IPS-11a (cell line): Measurements from ENCODE around the gene POR.

Experiments
- H3K4me3 ChIP-seq: one replicate; pipeline ENCODE4 v1.5.1; 2013; ENCODE audit warnings: low read depth, low read length, control low read depth

The POR gene

GRCh38 chr7:75950111-75950681 is 35.2 kb downstream of the POR start:
- no peak overlapping the region for H3K4me3 ChIP-seq

DNA sequence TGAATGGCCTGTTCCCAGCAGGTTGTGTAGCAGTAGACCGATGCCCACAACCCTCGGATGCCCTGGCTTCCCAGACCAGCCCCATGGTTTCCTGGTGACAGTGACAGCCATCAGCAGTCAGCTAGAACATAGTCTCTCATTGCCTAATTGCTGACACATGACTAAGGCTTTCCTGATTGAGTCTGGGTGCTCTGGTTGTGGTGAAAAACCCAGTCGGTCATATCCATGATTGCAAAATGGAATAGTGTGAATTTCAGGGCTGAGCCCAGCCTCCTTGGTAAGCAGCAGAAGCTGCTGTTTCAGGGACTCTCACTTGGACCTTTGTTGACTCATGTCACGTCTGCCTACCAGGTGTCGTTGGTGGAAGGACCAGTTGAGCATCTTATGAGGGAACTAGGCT is 36.6 kb downstream of the POR start:
- no peak overlapping the region for H3K4me3 ChIP-seq

DNA sequence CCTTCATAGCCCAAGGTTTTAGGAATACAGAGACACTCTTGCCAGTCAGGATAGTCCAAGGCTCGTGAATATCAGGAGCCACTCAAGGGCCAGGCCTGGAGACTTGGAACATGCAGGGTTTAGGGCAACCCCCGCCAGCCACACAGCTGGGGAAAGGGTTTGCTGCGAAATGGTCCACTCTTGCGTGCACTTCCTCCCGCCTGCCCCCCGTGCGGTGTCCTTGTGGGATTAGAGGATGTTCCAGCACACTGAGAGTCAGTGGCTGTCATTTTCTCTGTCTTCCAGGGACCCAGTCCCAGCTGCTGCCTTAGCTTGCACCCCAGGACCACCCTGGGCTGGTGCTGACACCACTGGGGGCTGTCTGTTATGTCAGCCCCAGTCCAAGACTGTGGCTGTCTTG is 38.5 kb downstream of the POR start:
- no peak overlapping the region for H3K4me3 ChIP-seq

GRCh38 chr7:75953931-75954330 is 39.0 kb downstream of the POR start:
- no peak overlapping the region for H3K4me3 ChIP-seq

GRCh38 chr7:75955331-75955955 is 40.5 kb downstream of the POR start:
- no peak overlapping the region for H3K4me3 ChIP-seq

DNA sequence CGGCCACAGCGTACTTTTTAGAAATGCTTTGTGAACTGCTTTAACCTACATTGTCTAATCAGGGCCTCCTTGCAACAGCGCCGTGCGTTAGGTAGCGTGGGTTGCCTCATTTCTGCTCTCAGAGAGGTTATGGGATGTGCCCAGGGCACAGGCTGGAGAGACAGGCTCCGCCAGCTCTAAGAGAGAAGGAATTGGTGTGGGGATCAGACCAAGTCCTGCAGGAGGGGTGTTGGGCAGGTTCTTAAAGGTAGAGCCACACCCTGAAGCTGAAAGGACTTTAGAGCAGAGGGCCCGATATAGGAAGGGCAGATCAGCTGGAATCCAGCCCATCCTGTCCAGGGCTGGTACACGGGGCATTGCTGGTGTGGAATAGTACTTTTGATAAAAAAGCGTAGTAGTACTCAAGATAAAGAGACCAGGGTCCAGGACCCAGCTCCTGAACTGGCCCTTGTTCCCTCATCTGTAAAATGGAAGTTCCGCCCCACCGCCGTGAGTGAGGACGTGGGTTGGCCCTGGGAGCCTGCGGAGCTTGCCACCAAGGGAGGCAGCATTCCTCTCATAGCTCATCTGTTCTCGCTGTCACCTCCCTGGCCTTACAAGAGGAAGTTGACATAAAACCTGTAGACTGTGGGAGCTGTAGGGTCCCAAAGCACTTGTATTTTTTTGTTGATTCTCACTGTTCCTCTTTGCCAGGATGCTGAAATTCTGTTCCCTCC is 42.2 kb downstream of the POR start:
- no peak overlapping the region for H3K4me3 ChIP-seq

GRCh38 chr7:75958802-75959543 is 44.0 kb downstream of the POR start:
- H3K4me3 ChIP-seq: no peak overlapping the region

GRCh38 chr7:75960372-75960771 is 45.4 kb downstream of the POR start:
- H3K4me3 ChIP-seq: no peak overlapping the region

- H3K4me3 ChIP-seq: no peak overlapping the region
Measured at GRCh38 chr7:75961218-75961617, 46.3 kb downstream of the POR start.

GRCh38 chr7:75962607-75963380 is 47.8 kb downstream of the POR start:
- H3K4me3 ChIP-seq: no peak overlapping the region

- no peak overlapping the region for H3K4me3 ChIP-seq
Measured at GRCh38 chr7:75963381-75963995, 48.5 kb downstream of the POR start.

DNA sequence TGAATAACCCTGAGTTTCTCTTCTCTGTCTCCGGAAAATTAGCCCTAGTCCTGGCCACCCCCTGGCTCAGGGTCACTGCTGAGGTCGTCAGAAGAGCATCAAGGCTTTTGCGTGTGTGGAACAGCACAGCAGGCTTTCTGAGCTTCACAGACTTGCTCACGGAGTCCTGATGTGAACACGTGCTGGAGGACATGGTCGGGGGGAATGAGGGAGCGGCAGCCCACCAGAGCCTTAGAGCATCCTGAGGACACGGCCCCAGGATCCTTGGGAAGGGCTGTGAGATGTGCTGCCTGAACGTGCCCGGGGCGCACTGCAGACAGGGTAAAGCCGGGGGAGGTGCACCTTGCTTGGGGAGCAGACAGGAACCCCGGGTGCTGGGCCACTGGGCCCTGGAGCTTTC is 50.7 kb downstream of the POR start:
- no peak overlapping the region for H3K4me3 ChIP-seq

DNA sequence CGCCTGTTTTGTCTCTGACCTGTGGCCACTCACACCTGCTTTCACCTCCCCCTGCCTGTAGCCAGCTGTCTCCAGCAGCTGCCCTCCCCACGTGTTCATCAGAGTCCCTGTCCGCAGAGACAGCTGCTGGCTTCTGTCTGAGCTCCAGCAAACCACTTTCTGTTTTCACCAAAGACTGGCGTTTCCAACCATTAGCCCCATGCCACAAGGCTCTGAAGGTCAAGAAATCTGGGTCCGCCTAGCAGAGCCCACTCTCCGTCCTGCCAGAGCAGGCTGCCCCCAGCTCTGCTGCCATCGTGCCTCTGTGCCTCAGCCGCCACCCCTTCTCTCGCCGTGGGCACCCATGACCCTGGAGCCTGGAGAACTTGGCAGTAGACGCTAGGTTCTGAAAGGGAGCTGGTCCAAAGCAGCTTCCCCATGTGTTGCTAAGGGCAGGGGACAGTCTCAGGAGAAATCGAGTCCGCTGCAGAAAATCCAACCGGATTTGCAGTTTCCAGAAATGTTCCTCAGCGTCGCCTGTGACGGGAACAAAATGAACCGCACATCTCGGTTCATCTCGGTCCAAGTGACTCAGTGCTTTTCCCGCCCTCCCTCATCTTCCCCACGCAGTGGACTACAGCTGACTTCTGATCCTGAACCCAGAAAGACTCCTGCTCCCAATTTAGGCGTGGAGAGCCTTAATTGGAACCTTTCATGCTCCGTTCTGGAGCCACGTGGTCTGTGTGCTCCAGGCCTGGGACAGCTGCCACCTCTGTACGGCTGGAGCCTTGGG is 51.4 kb downstream of the POR start:
- H3K4me3 ChIP-seq: no peak overlapping the region

DNA sequence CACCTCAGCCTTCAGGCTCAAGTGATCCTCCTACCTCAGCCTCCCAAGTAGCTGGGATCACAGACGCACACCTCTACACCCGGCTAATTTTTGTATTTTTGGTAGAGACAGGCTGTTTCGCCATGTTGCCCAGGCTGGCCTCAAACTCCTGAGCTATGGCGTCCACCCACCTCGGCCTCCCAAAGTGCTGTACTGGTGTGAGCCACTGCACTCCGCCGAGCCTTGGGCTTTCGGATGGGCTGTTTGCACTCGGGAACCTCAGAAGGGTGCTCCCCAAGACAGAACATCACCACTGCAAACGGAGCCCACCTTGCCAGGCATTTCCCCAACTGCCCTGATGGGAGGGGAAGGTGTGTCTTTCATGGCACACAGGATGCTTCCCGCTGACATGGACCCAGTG is 52.1 kb downstream of the POR start:
- H3K4me3 ChIP-seq: no peak overlapping the region

- no peak overlapping the region for H3K4me3 ChIP-seq
Measured at GRCh38 chr7:75967487-75967997, 52.6 kb downstream of the POR start.

DNA sequence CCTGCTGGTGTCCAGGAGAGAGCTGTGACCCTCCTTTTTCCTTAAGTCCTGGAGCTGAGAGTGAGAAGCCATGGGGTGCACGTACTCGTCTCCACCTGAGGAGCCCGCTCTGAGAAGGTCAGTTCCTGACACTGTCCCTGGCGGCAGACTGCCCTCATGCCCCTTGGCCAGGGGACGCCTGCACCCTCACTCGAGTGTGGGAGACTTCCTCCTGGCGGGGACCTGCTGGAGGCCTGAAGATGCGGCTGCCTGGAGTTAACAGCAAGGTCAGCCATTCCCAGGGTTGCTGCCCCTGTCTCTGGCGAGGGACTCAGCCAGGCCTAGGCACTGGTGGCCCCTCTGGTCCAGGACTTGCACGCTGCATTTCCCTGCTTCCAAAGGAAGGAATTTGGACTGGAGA is 53.1 kb downstream of the POR start:
- no peak overlapping the region for H3K4me3 ChIP-seq

DNA sequence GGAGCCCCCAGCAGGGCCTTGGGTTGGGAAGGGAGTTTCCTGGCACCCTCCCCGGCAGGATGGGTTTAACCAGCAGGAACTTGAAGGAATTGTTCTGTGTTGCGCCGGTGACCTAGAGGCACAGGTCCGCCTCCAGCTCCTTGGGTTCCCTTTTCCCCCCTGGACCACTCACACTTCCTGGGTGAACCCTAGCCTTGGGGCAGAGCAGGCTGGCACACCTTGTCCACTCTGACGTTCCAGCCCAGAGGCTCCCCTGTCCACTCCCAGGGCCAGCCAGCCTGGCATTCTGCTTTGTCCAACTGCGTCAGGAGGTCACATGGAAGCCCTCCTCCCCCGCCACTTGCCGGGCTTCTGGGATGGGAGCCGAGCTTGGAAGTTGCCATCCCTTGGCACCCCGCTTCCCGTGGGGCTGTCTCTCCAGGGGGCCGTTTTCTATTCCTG is 53.6 kb downstream of the POR start:
- H3K4me3 ChIP-seq: no peak overlapping the region

GRCh38 chr7:75969182-75969581 is 54.2 kb downstream of the POR start:
- no peak overlapping the region for H3K4me3 ChIP-seq

DNA sequence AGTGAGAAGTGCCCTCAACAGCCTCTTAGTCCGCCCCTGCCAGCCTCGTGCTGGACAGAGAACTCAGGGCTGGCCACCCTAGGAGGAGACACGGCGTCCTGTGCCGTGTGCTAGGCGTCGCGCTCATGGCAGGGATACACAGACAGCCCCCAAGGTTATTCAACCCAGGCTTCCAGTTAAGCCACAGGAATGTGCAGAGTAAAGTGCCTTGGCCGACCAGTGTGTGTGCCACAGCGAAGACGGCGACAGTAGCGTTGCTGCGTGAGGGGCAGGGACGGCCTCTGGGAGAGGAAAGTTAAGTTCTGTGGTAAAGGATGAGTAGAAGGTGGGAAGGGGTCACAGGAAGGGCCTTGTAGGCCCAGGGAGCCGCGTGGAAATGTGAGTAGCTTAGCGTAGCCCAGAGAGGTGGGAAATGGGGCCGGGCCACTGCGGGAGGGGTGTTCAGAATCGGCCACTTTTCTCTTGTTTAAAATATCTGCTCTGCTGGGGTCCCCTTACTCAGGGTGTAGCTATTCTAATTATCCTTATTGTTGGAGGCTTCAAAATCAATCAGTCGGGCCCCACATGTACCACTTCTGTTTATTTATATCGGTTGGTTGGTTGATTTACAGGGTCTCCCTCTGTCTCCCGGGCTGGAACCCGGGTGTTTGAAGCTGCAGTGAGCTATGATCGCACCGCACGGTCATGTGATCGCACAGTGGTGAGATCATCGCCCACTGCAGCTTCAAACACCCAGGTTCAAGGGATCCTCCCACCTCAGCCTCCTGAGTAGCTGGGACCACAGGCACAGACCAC is 54.9 kb downstream of the POR start:
- H3K4me3 ChIP-seq: no peak overlapping the region
